Activated CD4-positive, alpha-beta T cell treated with anti-CD3 and anti-CD28 coated beads for 36 hours (primary cell): ENCODE results near the gene DNMBP. TPM values are rescaled to one million over a fixed set of nuclear protein-coding genes. Genes with fewer than 3 reads are reported as not detected.
"Not testable (repeated sequence)": the region's sequence is repeated elsewhere in the genome, so short reads cannot be mapped to it uniquely, and the experiment has no call there.

Experiments
- ATAC-seq: fragments of 200-7000 bp; cut with Tn5 transposase; one replicate; pipeline ENCODE4 v1.10.0; 2021; ENCODE audit warnings: mild to moderate bottlenecking, moderate library complexity
- CTCF ChIA-PET: fragments of 350-600 bp; sonication (Branson Sonifier 250); formaldehyde crosslinking; loops from one replicate; lab custom pipeline; 2021; ENCODE audit warnings: antibody characterized with exemption; lab: Charles Lee
- POLR2A ChIA-PET: fragments of 350-600 bp; sonication (Branson Sonifier 250); formaldehyde crosslinking; loops from one replicate; lab custom pipeline; 2021; ENCODE audit warnings: antibody characterized with exemption, inconsistent platforms; lab: Charles Lee
- DNase-seq: peaks from one replicate; pipeline ENCODE4 v3.0.0-alpha.2; 2020
- H3K27ac Mint-ChIP-seq: one replicate; pipeline ENCODE4 v1.8.0; 2021; ENCODE audit warnings: mixed read lengths
- H3K27me3 Mint-ChIP-seq: one replicate; pipeline ENCODE4 v1.8.0; 2021; ENCODE audit warnings: mixed read lengths
- H3K36me3 Mint-ChIP-seq: one replicate; pipeline ENCODE4 v1.8.0; 2021; ENCODE audit warnings: low read depth, mixed read lengths
- H3K4me1 Mint-ChIP-seq: one replicate; pipeline ENCODE4 v1.8.0; 2021; ENCODE audit warnings: mixed read lengths
- H3K4me3 Mint-ChIP-seq: one replicate; pipeline ENCODE4 v1.8.0; 2021; ENCODE audit warnings: mild to moderate bottlenecking, moderate library complexity, mixed read lengths
- H3K9me3 Mint-ChIP-seq: one replicate; pipeline ENCODE4 v1.8.0; 2021; ENCODE audit warnings: low read depth, mixed read lengths
- intact Hi-C, 2 experiments: fragments of 100-400 bp; cut with DNase I in 1 of 2; cut with micrococcal nuclease in 1 of 2; formaldehyde crosslinking; loops; one replicate each; pipeline versions ENCODE4 v1.14.2 to v1.15.1; 2022 to 2024; cut with DNase I, micrococcal nuclease
- total RNA-seq, 2 experiments: library from RNA; stranded (reverse); gene quantifications; one replicate each; pipeline ENCODE4 v1.2.3, GENCODE V29; 2021

DNMBP gene
- total RNA-seq, 2 experiments from 2014 or later: 1.9 to 2.4 TPM

DNA sequence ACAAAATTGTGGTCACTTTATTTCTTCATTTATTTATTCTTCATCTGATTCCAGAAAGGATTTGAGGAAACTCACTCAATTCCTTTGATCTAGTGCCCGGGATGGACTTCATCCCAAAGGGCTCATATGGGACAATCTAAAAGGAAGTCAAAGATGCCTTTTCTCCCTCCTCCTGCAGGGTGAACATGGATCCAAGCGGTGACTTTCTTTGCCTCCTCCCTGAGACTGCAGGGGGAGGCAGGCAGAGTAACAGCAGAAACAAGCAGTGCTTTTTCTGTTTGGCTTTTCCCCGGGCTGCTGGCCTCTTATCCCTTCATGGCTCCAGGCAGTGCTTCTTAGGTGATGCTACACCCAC, 10.0 kb upstream of the DNMBP start:
- Mint-ChIP-seq H3K36me3 (no peaks in the 10 kb centered on the region), H3K4me3 (no peak overlapping the region), H3K4me1 (peaks cover 5% of the 10 kb centered on the region), H3K9me3 (no peaks in the 10 kb centered on the region), H3K27me3 (peaks cover 2% of the 10 kb centered on the region), H3K27ac (no peak overlapping the region)
- ATAC-seq (no peak), DNase-seq (no peak)
- POLR2A ChIA-PET: no interaction called here
- CTCF ChIA-PET: no interaction called here
- intact Hi-C loops: no loop called here

- ATAC-seq (no peak), DNase-seq (no peak)
- intact Hi-C loops: no loop called here
- H3K4me1 Mint-ChIP-seq: peaks cover 11% of the 10 kb centered on the region
- ChIA-PET CTCF (interaction anchor here (0.9 kb wide), 2 partner anchors 31 to 169 kb away, joined by 3 to 5 read pairs; no protein-coding TSS in a partner anchor), POLR2A (no interaction called here)
- H3K9me3 Mint-ChIP-seq: no peaks in the 10 kb centered on the region
- no peaks in the 10 kb centered on the region for H3K36me3 Mint-ChIP-seq
- H3K4me3 Mint-ChIP-seq: no peak overlapping the region
- H3K27ac Mint-ChIP-seq: no peak overlapping the region
- H3K27me3 Mint-ChIP-seq: peaks cover 7% of the 10 kb centered on the region
These were observed 4.5 kb upstream of the DNMBP start for GRCh38 chr10:100014071-100014762.

GRCh38 chr10:100013621-100014020, 3.9 kb upstream of the DNMBP start:
- no peaks in the 10 kb centered on the region for H3K9me3 Mint-ChIP-seq
- intact Hi-C loops: no loop called here
- no peak overlapping the region for H3K4me3 Mint-ChIP-seq
- CTCF ChIA-PET: interaction anchor here (0.9 kb wide), 1 partner anchor 32 kb away, joined by 3 read pairs; no protein-coding TSS in a partner anchor
- peaks cover 7% of the 10 kb centered on the region for H3K27me3 Mint-ChIP-seq
- H3K27ac Mint-ChIP-seq: no peak overlapping the region
- no peak for DNase-seq
- no peak for ATAC-seq
- H3K4me1 Mint-ChIP-seq: peaks cover 17% of the 10 kb centered on the region
- no peaks in the 10 kb centered on the region for H3K36me3 Mint-ChIP-seq
- POLR2A ChIA-PET: no interaction called here

- H3K4me3 Mint-ChIP-seq: not testable (repeated sequence)
These were observed 2.2 kb upstream of the DNMBP start for GRCh38 chr10:100011906-100012305.

GRCh38 chr10:100009283-100009792, 409 bp downstream of the DNMBP start:
- DNase-seq (no peak), ATAC-seq (peak; percentile 78)
- no peak overlapping the region for H3K27ac Mint-ChIP-seq
- H3K4me1 Mint-ChIP-seq: peaks cover 47% of the 10 kb centered on the region
- H3K9me3 Mint-ChIP-seq: no peaks in the 10 kb centered on the region
- H3K27me3 Mint-ChIP-seq: peaks cover 8% of the 10 kb centered on the region
- no peaks in the 10 kb centered on the region for H3K36me3 Mint-ChIP-seq
- POLR2A ChIA-PET: no interaction called here
- intact Hi-C loops: loop anchor here (1.0 to 5.0 kb wide), 6 partner anchors 139 to 387 kb away; partner anchors contain the start of genes COX15 (in 2 of the 2), CUTC (in 2 of the 2), ERLIN1 (in 1 of the 2) and SLC25A28 (in 1 of the 2)
- CTCF ChIA-PET: interaction anchor here (0.6 to 3.3 kb wide), 11 partner anchors 8 to 163 kb away, joined by 3 to 26 read pairs (median 5); no protein-coding TSS in a partner anchor
- H3K4me3 Mint-ChIP-seq: peak overlapping the region; percentile 74

More at GRCh38 chr10:100011906-100012305, 2.2 kb upstream of the DNMBP start:
- H3K27me3 Mint-ChIP-seq, ATAC-seq, intact Hi-C loops, H3K9me3 Mint-ChIP-seq, H3K27ac Mint-ChIP-seq, DNase-seq, H3K36me3 Mint-ChIP-seq, POLR2A ChIA-PET: not testable (repeated sequence)
- H3K4me1 Mint-ChIP-seq: peaks cover 29% of the 10 kb centered on the region
- CTCF ChIA-PET: interaction anchor here (1.7 kb wide), 1 partner anchor 166 kb away, joined by 9 read pairs; no protein-coding TSS in a partner anchor

DNA sequence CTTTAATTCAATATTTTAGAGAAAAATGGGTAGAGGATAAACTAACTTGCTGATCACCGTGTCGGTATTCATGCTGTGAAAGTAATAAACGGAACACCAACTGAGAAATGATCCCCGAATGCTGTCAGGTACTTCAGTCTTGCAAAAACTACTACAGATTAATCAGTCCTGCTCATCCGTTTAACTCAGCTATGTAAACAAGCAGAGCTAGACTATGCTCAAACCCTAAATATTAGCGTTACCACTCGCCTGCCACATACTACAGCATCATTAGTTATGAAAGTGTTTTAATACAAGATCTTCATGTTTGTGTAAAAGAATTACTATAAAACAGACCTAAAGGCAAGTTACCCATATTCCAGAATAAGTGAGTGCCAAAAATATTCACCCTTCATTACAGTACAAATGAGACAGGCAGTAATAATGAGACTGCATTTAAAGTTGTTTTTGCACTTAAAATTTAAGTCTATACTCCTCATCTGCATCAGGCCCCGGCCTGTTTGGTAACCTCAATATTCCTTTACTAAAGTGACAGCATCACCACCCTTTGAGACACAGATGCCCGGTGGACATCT, 952 bp downstream of the DNMBP start:
- Mint-ChIP-seq H3K27ac (peak overlapping the region; percentile 32), H3K9me3 (no peaks in the 10 kb centered on the region), H3K4me1 (peaks cover 45% of the 10 kb centered on the region), H3K27me3 (peaks cover 8% of the 10 kb centered on the region), H3K36me3 (no peaks in the 10 kb centered on the region), H3K4me3 (peak overlapping the region; percentile 74)
- no peak for ATAC-seq
- ChIA-PET POLR2A (no interaction called here), CTCF (interaction anchor here (0.8 to 3.3 kb wide), 11 partner anchors 10 to 163 kb away, joined by 3 to 26 read pairs (median 6); no protein-coding TSS in a partner anchor)
- intact Hi-C loops: loop anchor here (1.0 to 5.0 kb wide), 6 partner anchors 138 to 386 kb away; partner anchors contain the start of genes COX15 (in 2 of the 2), CUTC (in 2 of the 2), ERLIN1 (in 1 of the 2) and SLC25A28 (in 1 of the 2)
- DNase-seq: no peak

DNA sequence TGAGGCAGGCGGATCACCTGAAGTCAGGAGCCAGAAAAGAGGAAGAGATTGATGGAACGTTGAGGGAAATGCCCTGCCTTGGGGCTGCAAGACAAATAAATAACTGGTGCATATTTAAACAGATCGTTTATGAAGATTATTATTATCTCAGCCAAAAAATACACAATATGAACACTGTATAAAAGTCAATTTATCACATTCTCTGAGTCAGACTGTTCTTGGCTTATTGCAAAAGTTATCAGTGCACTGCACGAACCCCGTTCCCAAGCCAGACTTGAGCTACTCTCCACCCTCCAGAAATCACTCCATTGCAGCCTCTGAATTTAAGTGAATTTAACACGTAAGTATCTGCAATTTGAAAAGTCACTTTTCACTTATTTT, 1.6 kb downstream of the DNMBP start:
- Mint-ChIP-seq H3K36me3 (no peaks in the 10 kb centered on the region), H3K27ac (no peak overlapping the region), H3K27me3 (peaks cover 8% of the 10 kb centered on the region), H3K4me3 (peak overlapping the region; percentile 74), H3K4me1 (peaks cover 45% of the 10 kb centered on the region), H3K9me3 (no peaks in the 10 kb centered on the region)
- intact Hi-C loops: loop anchor here (2.0 to 5.0 kb wide), 4 partner anchors 161 to 386 kb away; partner anchors contain the start of genes COX15 (in 1 of the 2), CUTC (in 1 of the 2), ERLIN1 (in 1 of the 2) and SLC25A28 (in 1 of the 2)
- ATAC-seq (no peak), DNase-seq (no peak)
- ChIA-PET CTCF (interaction anchor here (0.8 to 3.3 kb wide), 9 partner anchors 12 to 208 kb away, joined by 3 to 26 read pairs (median 4); no protein-coding TSS in a partner anchor), POLR2A (no interaction called here)

DNA sequence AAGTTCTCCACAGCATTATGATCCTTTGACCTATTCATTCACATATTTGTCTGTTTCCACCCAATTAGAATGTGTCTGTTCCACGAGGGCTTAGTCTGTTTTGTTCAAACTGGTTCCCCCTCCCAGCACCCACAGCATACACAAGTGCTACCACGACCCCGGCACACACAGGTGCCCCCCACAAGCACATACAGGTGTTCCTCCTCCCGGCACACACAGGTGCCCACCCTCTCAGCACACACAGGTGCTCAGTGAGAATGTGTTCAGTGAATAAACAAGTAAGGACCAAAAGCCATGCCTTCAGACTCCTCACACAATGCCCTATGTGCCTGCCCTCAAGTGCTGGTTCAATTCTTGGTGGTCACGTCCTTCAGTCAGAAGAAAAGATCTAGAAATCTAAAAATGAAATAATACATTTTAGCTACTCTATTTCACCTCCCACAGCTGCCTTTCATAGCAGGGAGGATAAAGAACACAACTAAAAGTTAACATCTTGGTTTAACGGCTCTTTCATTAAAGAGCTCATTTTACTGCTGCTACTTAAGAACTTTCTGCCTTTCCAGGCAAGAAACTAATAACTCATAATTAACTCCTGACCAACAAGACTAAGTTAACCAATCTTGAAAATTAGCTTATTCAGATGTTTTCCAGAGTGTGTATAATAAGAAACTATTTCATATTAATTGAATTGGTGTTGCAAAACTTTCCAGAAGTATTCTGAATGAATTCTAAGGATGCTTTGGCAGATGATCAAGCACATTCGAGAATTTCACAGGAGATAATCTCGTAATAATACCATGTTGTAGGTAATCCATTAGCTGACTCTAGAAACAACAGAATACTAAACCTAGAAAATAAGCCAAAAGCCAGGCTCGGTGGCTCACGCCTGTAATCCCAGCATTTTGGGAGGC, 2.3 kb downstream of the DNMBP start:
- Mint-ChIP-seq H3K4me3 (no peak overlapping the region), H3K27me3 (peaks cover 8% of the 10 kb centered on the region), H3K36me3 (no peaks in the 10 kb centered on the region), H3K4me1 (peaks cover 45% of the 10 kb centered on the region), H3K9me3 (no peaks in the 10 kb centered on the region), H3K27ac (no peak overlapping the region)
- no peak for ATAC-seq
- POLR2A ChIA-PET: no interaction called here
- intact Hi-C loops: loop anchor here (2.0 to 5.0 kb wide), 5 partner anchors 141 to 385 kb away; partner anchors contain the start of genes COX15 (in 1 of the 2), CUTC (in 1 of the 2), ERLIN1 (in 1 of the 2) and SLC25A28 (in 1 of the 2)
- CTCF ChIA-PET: interaction anchor here (0.8 to 3.3 kb wide), 8 partner anchors 11 to 209 kb away, joined by 3 to 26 read pairs (median 5); no protein-coding TSS in a partner anchor
- no peak for DNase-seq

DNA sequence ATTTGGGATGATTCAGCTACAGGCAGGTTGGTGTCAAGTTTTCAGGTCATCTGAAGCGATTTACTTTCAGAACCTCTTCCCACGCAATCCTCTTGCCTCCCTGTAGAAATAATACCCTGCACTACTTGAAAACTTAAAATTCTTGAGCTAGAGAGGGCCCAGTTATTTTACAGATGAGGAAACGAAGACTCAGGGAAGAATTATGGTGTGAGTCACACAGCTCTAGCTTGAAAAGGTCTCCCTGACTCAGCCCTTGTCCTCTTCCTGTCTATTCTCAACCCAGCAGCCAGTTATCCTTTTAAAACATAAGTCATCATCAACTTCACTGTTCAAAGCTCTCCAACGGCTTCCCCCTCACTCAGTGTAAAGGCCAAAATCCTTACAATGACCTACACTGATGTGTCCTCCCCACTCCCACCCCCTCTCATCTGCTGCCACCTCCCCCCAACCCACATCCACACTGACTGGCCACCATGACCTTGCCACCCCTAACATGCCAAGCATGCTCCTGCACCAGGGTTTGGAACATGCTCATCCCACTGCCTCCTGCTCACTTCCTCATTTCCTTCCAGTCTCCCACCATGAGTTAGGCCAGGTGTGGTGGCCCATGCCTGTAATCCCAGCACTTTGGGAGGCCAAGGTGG, 3.4 kb downstream of the DNMBP start:
- Mint-ChIP-seq H3K4me1 (peaks cover 45% of the 10 kb centered on the region), H3K4me3 (no peak overlapping the region), H3K27ac (peak overlapping the region; percentile 53), H3K27me3 (peaks cover 8% of the 10 kb centered on the region), H3K9me3 (no peaks in the 10 kb centered on the region), H3K36me3 (no peaks in the 10 kb centered on the region)
- intact Hi-C loops: loop anchor here (2.0 to 5.0 kb wide), 4 partner anchors 142 to 384 kb away; partner anchors contain the start of genes COX15 (in 1 of the 2), CUTC (in 1 of the 2) and SLC25A28 (in 1 of the 2)
- ATAC-seq (peak; percentile 73), DNase-seq (peak; percentile 26)
- POLR2A ChIA-PET: no interaction called here
- CTCF ChIA-PET: interaction anchor here (0.8 to 1.3 kb wide), 10 partner anchors 11 to 274 kb away, joined by 3 to 8 read pairs (median 3); no protein-coding TSS in a partner anchor
